Right lobe of liver (tissue), 6 donors: ENCODE results near the gene COX7A2L. TPM values are rescaled to one million over a fixed set of nuclear protein-coding genes. Genes with fewer than 3 reads are reported as not detected.
A peak's percentile ranks its signal among the peaks of the same experiment; 100 is the strongest.
"Not testable (repeated sequence)": the region's sequence is repeated elsewhere in the genome, so short reads cannot be mapped to it uniquely, and the experiment has no call there.

Source experiments
- ATAC-seq, 4 donors: fragments of 200-7000 bp; cut with Tn5 transposase; one replicate each; pipeline ENCODE4 v1.9.1; 2020; ENCODE audit warnings: mild to moderate bottlenecking in 4 of 4, moderate library complexity in 4 of 4
- DNase-seq, 3 donors: peaks; one replicate each; pipeline ENCODE4 v3.0.0-alpha.2; 2020
- H3K27ac ChIP-seq, 3 donors: fragments of 200-600 bp; one replicate each; pipeline ENCODE4 v1.8.0; 2022
- H3K27me3 ChIP-seq, 2 donors: fragments of 200-600 bp; one replicate each; pipeline ENCODE4 v1.8.0; 2022
- H3K36me3 ChIP-seq, 4 donors: fragments of 200-600 bp; sonication (generic) in 1 of 4; one replicate each; pipeline versions ENCODE4 v1.5.1 to v1.8.0; 2017 to 2022; ENCODE audit warnings: control low read depth in 1 of 4
- H3K4me1 ChIP-seq, 4 donors: fragments of 200-600 bp; sonication (generic) in 1 of 4; one replicate each; pipeline versions ENCODE4 v1.5.1 to v1.8.0; 2017 to 2022; ENCODE audit warnings: control low read depth in 1 of 4
- H3K4me3 ChIP-seq, 3 donors: fragments of 200-600 bp; one replicate each; pipeline ENCODE4 v1.8.0; 2022
- H3K9me3 ChIP-seq, 4 donors: fragments of 200-600 bp; sonication (generic) in 1 of 4; one replicate each; pipeline versions ENCODE4 v1.5.1 to v1.8.0; 2017 to 2022; ENCODE audit warnings: control low read depth in 1 of 4
- POLR2A ChIP-seq: fragments of 450-650 bp; IDR thresholded peaks from one replicate; pipeline ENCODE4 v1.6.1; 2017; ENCODE audit warnings: antibody characterized with exemption, mild to moderate bottlenecking
- WGBS: methylation state at CpG from one replicate; pipeline ENCODE4 v1.1.6; 2018; ENCODE audit warnings: low coverage, low lambda C conversion rate; ENCODE audit not compliant: insufficient coverage; ENCODE audit errors: missing lambda C conversion rate; 5-methylcytosine and 5-hydroxymethylcytosine counted together
- intact Hi-C, 2 donors: fragments of 100-400 bp; cut with DNase I; formaldehyde crosslinking; loops; one replicate each; pipeline versions ENCODE4 v1.11.2 to v1.14.1; 2022
- total RNA-seq, 6 experiments: library from RNA; depleted of rRNA in 2 of 6; stranded (reverse); fragments of >200 nt in 2 of 6; fragmentation: NEBNext Ultra II Directional in 3 of 6; extraction: Animal tissue kit (Norgen Biotek cat#: 25700) in 3 of 6; gene quantifications; one replicate each; pipeline versions ENCODE4 v1.1.0 to v1.2.4, GENCODE V29; 2016 to 2023
- TF ChIP-seq, protein P1 (sequence below), 4 donors: fragments of 200-600 bp in 3 of 4; fragments of 450-650 bp in 1 of 4; IDR thresholded peaks; one replicate each; pipeline versions ENCODE4 v1.5.1 to v1.8.0; 2016 to 2022; ENCODE audit warnings: antibody characterized with exemption in 4 of 4, mild to moderate bottlenecking in 2 of 4
- donor health status: DM: no; HTN: yes; CAD: no.
- donor health status: DM: no; HTN: no; CAD: no.
- donor health status: DM: no; HTN: no; CAD: no.
- donor health status: DM: no; HTN: yes; CAD: no.
- donor health status: DM: no; HTN: yes; CAD: no.

COX7A2L gene
- total RNA-seq, 6 experiments from 2014 or later: 37.5 to 97.0 (median 57.6) TPM

DNA sequence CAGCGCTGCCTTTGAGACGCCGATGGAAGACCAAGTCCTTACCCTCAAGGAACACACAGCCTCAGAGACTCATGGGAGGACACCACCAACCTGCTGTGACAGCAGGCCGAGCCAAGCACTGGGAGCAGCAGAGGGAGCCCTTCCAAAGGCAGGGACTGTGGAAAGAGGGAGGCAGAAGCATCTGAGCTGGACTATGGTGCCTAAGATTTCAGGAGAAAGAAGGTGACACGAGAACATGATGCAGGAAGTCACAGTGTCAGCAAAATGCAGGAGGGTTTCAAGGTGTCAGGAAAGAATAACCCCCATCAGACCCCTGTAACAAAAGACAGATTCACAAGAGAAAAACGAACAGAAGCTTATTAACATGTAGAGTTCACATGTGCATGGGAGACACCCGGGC, 24.2 kb upstream of the COX7A2L start:
- H3K4me1 ChIP-seq: no peaks in the 10 kb centered on the region
- H3K36me3 ChIP-seq: no peaks in the 10 kb centered on the region
- no peak for ATAC-seq
- H3K27ac ChIP-seq: no peak overlapping the region
- peak in 1 of 3 donors; percentile 31 for DNase-seq
- no peak for TF ChIP-seq POLR2A
- TF ChIP-seq, protein P1, sequence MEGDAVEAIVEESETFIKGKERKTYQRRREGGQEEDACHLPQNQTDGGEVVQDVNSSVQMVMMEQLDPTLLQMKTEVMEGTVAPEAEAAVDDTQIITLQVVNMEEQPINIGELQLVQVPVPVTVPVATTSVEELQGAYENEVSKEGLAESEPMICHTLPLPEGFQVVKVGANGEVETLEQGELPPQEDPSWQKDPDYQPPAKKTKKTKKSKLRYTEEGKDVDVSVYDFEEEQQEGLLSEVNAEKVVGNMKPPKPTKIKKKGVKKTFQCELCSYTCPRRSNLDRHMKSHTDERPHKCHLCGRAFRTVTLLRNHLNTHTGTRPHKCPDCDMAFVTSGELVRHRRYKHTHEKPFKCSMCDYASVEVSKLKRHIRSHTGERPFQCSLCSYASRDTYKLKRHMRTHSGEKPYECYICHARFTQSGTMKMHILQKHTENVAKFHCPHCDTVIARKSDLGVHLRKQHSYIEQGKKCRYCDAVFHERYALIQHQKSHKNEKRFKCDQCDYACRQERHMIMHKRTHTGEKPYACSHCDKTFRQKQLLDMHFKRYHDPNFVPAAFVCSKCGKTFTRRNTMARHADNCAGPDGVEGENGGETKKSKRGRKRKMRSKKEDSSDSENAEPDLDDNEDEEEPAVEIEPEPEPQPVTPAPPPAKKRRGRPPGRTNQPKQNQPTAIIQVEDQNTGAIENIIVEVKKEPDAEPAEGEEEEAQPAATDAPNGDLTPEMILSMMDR (IDR thresholded peaks at IDR 0.05): no peak
- WGBS: 72% methylated on average over 3 of the region's 7 CpGs
- H3K27me3 ChIP-seq: no peaks in the 10 kb centered on the region
- H3K9me3 ChIP-seq: no peaks in the 10 kb centered on the region
- no peak overlapping the region for H3K4me3 ChIP-seq
- intact Hi-C loops: no loop called here

DNA sequence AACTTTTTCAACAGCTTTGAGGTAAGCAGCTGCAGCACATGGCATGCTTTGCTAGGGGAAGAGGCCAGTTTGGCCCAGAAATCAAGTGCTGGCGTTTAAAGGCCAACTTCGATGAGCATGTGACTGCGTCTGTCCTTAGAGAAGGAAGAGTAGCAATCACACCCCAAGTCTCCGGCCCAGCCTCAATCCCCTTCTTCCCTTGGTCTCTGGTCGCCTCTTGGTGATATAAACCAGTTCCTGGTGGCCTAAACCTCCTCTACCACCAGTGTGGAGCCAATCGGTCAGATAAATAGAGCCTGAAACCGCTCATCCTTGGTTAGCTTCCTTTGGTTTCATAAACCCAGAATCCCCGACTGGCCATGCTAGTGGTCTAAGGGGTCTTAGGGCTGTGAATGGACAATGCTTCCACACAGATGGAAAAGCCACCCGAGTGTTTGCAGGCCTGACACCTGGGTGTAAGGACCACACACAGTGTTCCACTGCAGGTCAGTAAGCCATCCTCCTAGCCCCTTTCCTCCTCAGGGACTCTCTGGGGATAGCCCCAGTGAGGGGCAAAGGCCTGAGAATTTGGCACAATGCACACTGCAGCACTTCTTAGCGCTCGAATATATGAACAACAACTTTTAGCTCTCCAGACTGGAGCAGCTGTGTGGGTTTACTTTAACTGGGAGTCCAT, 23.0 kb upstream of the COX7A2L start:
- no peak for ATAC-seq
- DNase-seq: no peak
- Histone ChIP-seq H3K9me3 (no peaks in the 10 kb centered on the region), H3K4me3 (no peak overlapping the region), H3K27ac (no peak overlapping the region), H3K36me3 (no peaks in the 10 kb centered on the region), H3K27me3 (no peaks in the 10 kb centered on the region), H3K4me1 (no peaks in the 10 kb centered on the region)
- TF ChIP-seq, protein P1 (IDR thresholded peaks at IDR 0.05): no peak
- TF ChIP-seq POLR2A: no peak
- intact Hi-C loops: no loop called here
- 86% methylated on average over 9 of the region's 11 CpGs for WGBS

DNA sequence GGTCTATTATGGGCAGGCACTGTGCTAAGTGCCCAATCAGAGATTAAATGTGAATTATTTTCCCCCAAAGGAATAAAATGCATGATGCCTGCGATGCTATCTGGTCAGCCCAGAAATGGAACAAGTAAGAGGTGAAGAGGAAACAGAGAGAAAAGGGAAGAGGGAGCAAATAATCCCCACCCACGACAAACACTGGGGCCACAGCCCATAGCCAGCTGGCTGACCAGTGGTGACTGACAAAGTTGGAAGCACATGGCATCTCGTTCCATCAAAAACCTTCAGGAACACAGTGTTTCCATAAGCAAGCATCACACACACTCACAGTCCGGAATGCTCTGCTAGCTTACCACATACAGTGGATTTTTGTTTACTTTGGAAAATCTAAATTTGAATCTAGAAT, 21.1 kb upstream of the COX7A2L start:
- ATAC-seq: no peak
- H3K4me1 ChIP-seq: no peaks in the 10 kb centered on the region
- no peaks in the 10 kb centered on the region for H3K9me3 ChIP-seq
- no peak overlapping the region for H3K27ac ChIP-seq
- no peaks in the 10 kb centered on the region for H3K36me3 ChIP-seq
- WGBS: 81% methylated on average over 3 of the region's 4 CpGs
- DNase-seq: no peak
- TF ChIP-seq, protein P1 (IDR thresholded peaks at IDR 0.05): no peak
- TF ChIP-seq POLR2A: no peak
- no peaks in the 10 kb centered on the region for H3K27me3 ChIP-seq
- intact Hi-C loops: no loop called here
- H3K4me3 ChIP-seq: no peak overlapping the region

DNA sequence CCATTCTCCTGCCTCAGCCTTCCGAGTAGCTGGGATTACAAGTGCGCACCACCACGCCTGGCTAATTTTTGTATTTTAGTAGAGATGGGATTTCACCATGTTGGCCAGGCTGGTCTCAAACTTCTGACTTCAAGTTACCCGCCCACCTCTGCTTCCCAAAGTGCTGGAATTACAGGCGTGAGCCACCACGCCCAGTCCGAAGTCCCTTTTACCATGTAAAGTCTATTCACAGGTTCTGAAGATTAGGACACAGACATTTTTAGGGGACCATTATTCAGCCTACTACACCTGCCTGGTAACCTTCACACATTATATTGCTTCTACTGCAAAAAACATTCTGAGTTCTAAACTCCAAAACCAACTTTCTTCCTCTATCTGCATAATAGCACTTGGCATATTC, 19.0 kb upstream of the COX7A2L start:
- H3K36me3 ChIP-seq, DNase-seq, intact Hi-C loops, H3K27me3 ChIP-seq, H3K9me3 ChIP-seq, ATAC-seq, H3K4me3 ChIP-seq, H3K4me1 ChIP-seq, H3K27ac ChIP-seq: not testable (repeated sequence)
- WGBS: 87% methylated on average over 7 of the region's 7 CpGs

DNA sequence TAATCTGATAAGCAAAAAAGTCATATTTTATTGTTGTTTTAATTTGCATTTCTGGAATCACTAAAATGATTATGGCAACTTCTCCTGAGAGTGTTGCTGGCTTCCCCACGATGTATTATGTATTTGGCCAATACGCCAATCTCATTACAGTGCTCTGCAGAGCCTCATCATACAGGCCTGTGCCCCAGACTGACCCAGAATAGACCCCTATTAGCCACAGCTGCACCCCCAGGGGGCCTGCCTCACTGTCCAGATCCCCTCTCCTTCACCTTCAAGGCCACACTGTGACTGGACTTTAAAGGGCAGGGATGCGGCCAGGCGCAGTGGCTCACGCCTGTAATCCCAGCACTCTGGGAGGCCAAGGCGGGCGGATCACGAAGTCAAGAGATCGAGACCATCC, 17.4 kb upstream of the COX7A2L start:
- Histone ChIP-seq H3K9me3 (no peaks in the 10 kb centered on the region), H3K4me1 (no peaks in the 10 kb centered on the region), H3K36me3 (no peaks in the 10 kb centered on the region), H3K4me3 (no peak overlapping the region), H3K27ac (no peak overlapping the region), H3K27me3 (no peaks in the 10 kb centered on the region)
- ATAC-seq (no peak), DNase-seq (no peak)
- TF ChIP-seq POLR2A: no peak
- TF ChIP-seq, protein P1 (IDR thresholded peaks at IDR 0.05): no peak
- intact Hi-C loops: no loop called here
- 96% methylated on average over 9 of the region's 9 CpGs for WGBS
